Activated CD8-positive, alpha-beta memory T cell treated with anti-CD3 and anti-CD28 coated beads, Interleukin-2, amount 50 U/mL, for 48 hours (primary cell): ENCODE measurements around the gene CACNA1A.
"Not testable (repeated sequence)": the region's sequence is repeated elsewhere in the genome, so short reads cannot be mapped to it uniquely, and the experiment has no call there.

Experiments
- DNase-seq: peaks from one replicate; pipeline ENCODE4 v3.0.0-alpha.2; 2020

CACNA1A gene

DNA sequence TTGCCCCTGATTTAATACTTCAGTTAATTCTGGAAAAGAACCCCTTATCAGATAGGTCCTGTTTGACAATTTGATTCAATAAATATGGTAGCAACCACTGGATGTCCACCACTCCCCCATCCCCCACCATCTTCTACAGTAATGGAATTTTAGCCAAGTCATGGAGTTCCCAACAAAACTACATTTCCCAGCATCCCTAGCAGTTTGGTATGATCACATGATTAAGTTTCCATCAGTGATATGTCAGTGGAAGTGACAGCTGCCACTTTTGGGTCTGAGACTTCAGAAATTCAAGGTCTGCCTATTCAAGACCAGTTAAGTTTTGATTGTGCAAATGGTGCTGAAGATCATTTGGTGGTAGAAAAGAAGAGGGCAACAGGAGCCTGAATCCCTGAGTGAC lies 85.5 kb downstream of the CACNA1A start:
- no peak for DNase-seq

- DNase-seq, result no peak
These were observed 89.2 kb downstream of the CACNA1A start for GRCh38 chr19:13417054-13417453.

DNA sequence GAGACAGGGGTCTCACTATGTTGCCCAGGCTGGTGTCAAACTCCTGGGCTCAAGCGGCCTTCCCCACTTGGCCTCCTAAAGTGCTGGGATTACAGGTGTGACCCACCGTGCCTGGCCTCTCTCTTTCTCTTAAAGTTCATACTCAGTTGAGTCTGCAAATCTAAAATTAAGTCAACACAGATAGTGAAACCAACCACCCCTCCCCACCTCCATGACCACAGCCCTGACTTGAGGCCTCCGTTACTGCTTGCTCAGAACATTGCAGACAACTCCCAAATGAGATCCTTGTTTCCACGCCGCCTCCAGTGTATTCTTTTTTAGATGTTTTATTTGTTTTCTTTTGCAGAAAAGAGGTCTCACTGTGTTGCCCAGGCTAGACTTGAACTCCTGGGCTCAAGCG lies 94.4 kb downstream of the CACNA1A start:
- DNase-seq, result no peak

DNA sequence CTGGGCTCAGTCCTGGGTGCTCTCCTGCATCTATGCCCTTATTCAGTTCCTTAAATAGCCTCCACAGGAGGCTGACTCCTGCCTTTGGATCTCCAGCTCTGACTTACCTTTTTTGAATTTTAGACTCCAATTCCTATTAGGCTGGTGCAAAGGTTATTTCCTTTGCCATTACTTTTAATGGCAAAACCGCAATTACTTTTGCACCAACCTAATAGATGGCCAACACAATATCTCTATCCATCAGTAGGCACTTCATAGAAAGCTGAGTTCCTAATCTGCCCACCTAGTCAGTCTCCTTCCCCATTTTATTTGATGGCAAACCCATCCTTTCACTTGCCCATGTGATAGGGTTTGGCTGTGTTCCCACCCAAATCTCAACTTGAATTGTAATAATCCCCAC lies 95.3 kb downstream of the CACNA1A start:
- DNase-seq, result no peak

DNA sequence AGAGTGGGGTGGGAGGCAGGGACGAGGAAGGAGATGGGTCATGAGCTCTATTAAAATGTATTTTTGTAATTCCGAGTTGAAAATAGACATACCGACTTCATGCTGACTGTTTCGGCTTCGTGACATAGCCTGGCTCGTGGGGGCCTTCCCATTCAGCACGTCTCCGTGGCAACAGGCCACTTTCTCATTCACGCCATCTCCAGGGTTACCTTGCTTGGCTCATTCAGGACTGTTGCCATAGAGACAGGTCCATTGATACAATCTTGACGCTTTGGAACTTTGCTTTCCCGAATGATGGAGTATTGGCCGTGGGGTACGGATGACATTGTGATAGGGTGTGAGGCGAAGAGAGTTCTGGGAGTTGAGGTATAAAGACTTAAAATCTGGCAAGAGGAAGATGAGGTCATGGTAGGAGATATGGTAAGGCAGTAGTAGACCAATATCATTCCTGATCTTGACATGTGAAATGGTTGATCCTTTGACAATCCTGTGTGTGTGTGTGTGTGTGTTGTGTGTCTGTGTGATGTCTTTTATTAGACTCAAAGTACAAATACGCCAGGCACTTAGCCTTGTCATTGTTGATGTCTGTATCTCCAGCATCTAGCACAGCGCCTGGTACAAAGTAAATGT lies 97.3 kb downstream of the CACNA1A start:
- no peak for DNase-seq

DNA sequence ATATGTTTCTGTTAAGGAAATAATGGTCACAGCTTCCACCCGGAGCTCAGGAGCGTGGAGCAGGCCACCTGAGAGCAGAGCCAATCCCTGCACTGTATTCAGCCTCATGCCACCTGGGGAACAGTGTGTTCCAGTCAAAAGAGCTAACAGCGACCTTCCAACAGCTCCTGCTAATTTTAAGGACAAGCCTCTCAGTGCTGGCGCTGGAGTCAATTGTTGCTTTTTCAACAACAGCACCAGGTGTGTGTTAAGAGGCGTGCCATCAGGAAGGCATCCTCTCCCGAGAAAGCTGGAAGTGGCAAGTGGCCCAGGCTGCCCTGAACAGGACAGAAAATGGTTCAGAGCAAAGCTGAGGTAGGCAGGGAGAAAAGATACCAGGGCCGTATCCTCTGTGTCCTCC lies 102.0 kb downstream of the CACNA1A start:
- no peak for DNase-seq

DNA sequence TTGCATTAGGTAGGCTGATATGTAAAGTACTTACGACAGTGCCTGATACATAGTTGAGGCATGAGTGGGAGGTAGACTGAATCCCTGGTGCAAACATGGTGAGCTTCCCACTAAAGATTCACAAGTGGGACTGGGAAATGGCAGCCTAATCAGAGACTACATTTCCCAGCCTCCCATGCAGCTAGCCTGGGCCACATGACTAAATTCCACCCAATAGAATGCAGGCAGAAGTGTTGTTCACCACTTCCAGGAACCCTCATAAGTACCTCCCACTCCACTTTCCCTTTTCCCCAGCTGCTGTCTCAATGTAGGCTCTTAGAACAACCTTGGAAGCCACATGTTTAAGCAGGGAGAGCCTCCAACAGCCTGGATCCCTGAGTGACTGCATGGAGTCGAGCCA lies 104.9 kb downstream of the CACNA1A start:
- no peak for DNase-seq

DNA sequence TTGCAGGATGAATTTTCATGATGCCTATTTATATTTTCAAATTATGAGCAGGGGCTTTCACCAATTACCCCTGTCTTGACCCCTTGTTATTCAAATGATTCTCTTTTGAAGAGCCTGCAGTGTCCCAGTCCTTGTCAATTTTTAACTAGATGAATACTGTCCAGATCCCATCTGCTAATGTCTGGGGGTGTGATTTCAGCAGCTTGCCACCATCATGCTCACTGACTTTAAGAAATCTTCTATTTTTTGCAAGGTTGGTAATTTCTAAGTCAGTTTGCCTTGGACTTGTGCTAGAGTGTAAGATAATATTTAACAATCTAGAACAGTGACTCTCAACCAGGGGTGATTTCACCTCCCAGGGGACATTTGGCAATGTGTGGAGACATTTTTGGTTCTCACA lies 106.0 kb downstream of the CACNA1A start:
- DNase-seq, result no peak

- DNase-seq, result no peak
These were observed 106.5 kb downstream of the CACNA1A start for GRCh38 chr19:13399746-13400145.

- DNase-seq, result no peak
These were observed 107.2 kb downstream of the CACNA1A start for GRCh38 chr19:13398780-13399726.

GRCh38 chr19:13398182-13398581 lies 108.1 kb downstream of the CACNA1A start:
- DNase-seq, result no peak

GRCh38 chr19:13396250-13397080 lies 109.8 kb downstream of the CACNA1A start:
- no peak for DNase-seq

DNA sequence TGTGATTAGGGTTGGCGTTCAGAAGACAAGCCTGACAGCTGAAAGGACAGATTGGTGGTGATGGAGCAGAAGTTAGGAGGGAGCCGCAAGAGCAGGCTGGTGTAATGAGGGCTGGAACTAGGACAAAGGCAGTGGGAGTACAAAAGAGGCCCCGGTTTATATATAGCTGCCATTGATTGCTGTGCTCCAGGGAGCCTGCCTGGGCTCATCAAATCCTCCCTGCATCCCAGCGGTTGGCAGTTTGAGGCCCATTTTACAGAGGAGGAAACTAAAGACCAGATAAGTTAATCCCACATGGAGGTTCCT lies 123.7 kb downstream of the CACNA1A start:
- DNase-seq, result no peak

- no peak for DNase-seq
These were observed 124.2 kb downstream of the CACNA1A start for GRCh38 chr19:13381827-13382632.

DNA sequence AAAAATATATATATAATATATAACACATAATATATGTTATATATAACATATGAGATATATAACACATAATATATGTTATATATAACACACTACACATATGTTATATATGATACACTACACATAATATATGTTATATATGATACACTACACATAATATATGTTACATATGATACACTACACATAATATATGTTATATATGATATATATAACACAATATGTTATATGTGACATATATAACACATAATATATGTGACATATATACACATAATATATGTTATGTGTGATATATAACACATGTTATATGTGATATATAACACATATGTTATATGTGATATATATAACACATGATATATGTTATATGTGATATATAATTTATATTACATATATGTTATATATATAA lies 129.7 kb downstream of the CACNA1A start:
- DNase-seq, result no peak

GRCh38 chr19:13373599-13373998 lies 132.7 kb downstream of the CACNA1A start:
- no peak for DNase-seq

DNA sequence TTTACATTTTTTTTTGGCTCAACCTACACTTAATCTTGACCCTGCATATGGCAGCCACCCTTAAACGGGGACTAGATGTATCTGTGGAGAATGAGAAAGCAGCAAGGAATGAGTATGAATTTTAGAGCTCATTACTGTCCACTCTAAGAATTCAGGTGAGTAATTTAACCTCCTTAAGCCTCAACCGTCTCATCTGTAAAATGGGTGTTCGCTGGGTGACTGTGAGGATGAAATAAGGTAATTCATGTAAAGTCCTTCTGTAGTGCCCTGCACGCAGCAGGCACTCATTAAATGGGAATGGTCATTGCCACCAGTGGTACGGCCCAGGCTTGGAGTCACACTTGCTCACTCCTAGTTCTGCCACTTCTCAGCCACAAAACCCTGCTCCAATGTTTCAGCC lies 135.3 kb downstream of the CACNA1A start:
- DNase-seq, result no peak

GRCh38 chr19:13366529-13367143 lies 139.6 kb downstream of the CACNA1A start:
- no peak for DNase-seq

GRCh38 chr19:13363954-13364353 lies 142.3 kb downstream of the CACNA1A start:
- DNase-seq, result no peak

GRCh38 chr19:13363245-13363644 lies 143.0 kb downstream of the CACNA1A start:
- DNase-seq, result no peak

DNA sequence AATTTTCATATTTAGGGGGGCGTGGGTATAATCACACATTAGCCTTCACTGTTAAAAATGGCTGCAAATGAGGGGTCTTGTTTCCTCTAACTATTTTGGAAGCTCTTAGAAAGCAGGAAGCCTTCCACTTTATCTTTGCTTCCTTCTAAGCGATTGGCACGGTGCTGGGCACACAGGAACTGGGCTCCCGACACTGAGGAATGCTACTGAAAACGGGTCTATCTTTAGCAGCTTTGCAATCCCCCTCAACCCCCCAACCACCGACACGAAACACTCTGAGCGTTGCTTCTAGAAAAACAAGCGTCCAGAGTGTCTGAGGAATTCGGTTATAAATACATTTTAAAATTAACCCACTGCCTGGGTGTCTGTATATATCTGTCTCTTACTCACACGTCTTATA lies 143.6 kb downstream of the CACNA1A start:
- DNase-seq, result no peak

DNA sequence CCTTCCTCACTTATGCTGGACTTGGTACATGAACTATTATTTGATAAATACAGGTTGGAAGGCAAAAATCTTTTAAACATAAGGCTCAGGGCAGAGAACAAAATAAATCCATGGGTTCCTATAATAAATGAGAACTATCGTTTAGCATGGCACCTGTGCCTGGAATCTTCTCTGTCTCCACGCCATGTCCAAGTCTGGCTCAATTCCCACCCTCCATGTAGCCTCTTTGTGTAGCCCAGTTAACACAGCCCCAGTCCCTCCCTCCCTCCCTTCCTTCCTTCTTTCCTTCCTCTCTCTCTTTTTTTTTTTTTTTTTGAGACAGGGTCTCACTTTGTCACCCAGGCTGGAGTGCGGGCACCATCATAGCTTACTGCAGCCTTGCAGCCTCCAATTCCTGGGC lies 144.6 kb downstream of the CACNA1A start:
- not testable (repeated sequence) for DNase-seq
